Measurements from ENCODE around the gene TAS2R40. TPM values are rescaled to one million over a fixed set of nuclear protein-coding genes. Genes with fewer than 3 reads are reported as not detected.

TAS2R40 gene
- polyA plus RNA-seq, 1 donor from 2014 or later = not detected

DNA sequence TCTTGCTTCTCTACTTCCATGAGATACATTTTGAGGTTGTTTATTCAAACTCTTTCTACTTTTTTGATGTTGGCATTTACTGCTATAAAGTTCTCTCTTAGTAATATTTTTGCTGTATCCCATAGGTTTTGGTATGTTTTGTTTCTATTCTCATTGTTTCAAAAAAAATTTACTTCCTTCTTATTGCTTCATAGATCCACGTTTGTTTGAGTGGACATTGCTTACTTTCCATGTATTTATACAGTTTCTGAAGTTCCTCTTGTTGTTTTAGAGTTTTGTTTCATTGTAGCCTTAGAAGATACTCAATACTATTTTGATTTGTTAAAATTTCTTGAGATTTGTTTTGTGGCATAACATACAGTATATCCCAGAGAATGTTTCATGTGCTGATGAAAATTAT is 13.7 kb downstream of the TAS2R40 start:
- peaks cover 7% of the 10 kb centered on the region for H3K27me3 Mint-ChIP-seq
- H3K9me3 Mint-ChIP-seq = peaks cover 8 to 23% (median 12%) of the 10 kb centered on the region in 3 donors
- no peak overlapping the region for H3K4me3 Mint-ChIP-seq
- H3K27ac Mint-ChIP-seq = no peak overlapping the region
- H3K4me1 Mint-ChIP-seq = peaks cover 0 to 1% (median under 1%) of the 10 kb centered on the region in 3 donors
- no peaks in the 10 kb centered on the region for H3K36me3 Mint-ChIP-seq

DNA sequence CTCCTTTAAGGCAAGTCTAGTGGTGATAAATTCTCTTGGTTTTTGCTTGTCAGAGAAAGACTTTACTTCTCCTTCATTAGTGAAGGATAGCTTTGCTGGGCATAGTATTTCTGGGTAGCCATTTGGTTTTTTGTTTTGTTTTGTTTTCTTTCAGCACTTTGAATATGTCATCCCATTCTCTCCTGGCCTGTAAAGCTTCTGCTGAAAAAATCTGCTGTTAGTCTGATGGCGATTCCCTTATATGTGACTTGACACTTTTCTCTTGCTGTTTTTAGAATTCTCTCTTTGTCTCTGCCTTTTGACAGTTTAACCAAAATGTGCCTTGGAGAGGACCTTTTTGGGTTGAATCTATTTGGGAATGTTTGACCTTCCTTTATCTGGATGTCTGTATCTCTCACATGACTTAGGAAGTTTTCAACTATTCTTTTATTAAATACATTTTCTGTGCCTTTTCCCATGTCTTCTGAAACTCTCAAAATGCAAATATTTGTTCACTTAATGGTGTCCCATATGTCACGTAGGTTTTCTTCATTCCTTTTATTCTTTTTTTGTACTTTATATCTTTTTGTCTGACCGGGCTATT is 14.7 kb downstream of the TAS2R40 start:
- H3K9me3 Mint-ChIP-seq = peaks cover 8 to 23% (median 12%) of the 10 kb centered on the region in 3 donors
- H3K36me3 Mint-ChIP-seq = no peaks in the 10 kb centered on the region
- no peak overlapping the region for H3K27ac Mint-ChIP-seq
- H3K4me3 Mint-ChIP-seq = no peak overlapping the region
- H3K4me1 Mint-ChIP-seq = peaks cover 4 to 5% (median 5%) of the 10 kb centered on the region in 3 donors
- peaks cover 8% of the 10 kb centered on the region for H3K27me3 Mint-ChIP-seq

DNA sequence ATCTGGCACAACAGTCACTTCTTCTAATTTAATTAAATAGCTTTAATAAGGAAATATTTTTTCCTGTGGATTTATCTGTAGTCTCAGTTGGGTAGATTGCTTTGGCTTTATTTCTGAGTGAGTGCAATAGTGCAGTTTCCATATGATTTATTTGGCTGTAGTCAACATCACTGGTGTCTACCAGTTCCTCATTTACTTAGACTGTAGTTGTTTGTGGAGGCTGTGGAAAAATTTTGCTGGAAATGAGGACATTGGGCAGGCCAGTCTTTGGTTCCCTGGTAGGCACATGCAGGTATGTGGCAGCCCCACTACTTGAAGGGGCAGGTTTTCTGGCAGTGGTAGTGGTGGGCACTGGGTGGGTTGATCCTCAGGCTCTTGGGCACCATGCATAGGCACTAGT is 15.5 kb downstream of the TAS2R40 start:
- H3K36me3 Mint-ChIP-seq = no peaks in the 10 kb centered on the region
- H3K9me3 Mint-ChIP-seq = peaks cover 8 to 23% (median 12%) of the 10 kb centered on the region in 3 donors
- H3K4me3 Mint-ChIP-seq = no peak overlapping the region
- peaks cover 5 to 6% (median 5%) of the 10 kb centered on the region in 3 donors for H3K4me1 Mint-ChIP-seq
- H3K27me3 Mint-ChIP-seq = peaks cover 8% of the 10 kb centered on the region
- no peak overlapping the region for H3K27ac Mint-ChIP-seq

DNA sequence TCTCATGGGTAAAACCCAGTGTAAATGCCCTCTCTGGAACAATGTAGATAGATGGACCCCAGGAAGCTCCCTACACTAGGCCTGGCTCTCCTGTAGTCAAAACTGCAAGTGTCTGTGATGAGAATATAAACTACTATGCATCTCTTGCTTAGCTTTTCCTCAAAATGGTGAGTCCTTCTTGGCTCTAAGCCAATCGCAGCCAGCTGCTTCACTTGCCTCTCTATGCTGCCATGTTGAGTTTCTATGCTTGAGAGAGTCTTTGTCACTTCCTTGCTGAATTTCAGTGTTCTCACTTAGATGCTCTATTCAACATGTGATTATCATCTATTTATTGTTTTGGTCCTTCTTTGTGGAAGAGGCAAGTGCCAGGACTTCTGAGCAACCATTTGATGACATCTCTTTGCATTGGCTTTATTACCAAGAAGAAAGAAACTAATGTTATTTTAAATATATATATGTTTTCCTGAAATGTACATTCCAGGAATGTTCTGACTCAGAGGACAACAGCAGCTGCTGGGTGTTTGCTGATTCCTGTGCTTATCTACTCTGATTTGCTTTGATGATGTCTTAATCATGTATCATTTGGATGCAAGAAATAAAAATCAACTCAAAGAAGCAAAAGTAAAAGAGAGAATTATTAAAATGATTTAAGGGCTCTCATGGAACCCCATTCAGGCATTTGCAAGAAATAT is 16.6 kb downstream of the TAS2R40 start:
- Mint-ChIP-seq H3K9me3 (peaks cover 8 to 23% (median 12%) of the 10 kb centered on the region in 3 donors), H3K4me1 (peaks cover 5 to 8% (median 6%) of the 10 kb centered on the region in 3 donors), H3K4me3 (no peak overlapping the region), H3K36me3 (no peaks in the 10 kb centered on the region), H3K27me3 (peaks cover 9% of the 10 kb centered on the region), H3K27ac (no peak overlapping the region)

DNA sequence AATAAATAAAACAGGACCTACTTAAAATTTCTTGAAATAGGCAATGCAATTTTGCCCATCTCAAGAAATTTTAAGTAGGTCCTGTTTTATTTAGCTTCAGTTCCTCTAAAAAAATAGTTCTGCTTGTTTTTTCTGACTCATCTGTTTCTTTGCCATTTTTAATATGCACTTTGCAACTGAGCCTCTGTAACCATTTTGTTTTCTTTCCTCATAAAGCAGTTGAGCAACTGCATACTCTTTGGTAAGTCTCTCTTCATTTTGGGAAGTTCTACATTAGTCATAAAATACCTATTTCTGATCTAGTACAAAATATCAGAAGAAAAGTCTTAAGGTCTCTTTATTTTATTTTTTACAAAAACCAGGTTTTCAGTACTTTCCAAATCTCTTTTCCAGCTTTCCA is 18.0 kb downstream of the TAS2R40 start:
- peaks cover 8 to 23% (median 12%) of the 10 kb centered on the region in 3 donors for H3K9me3 Mint-ChIP-seq
- H3K36me3 Mint-ChIP-seq = no peaks in the 10 kb centered on the region
- H3K27ac Mint-ChIP-seq = no peak overlapping the region
- peaks cover 5 to 15% (median 6%) of the 10 kb centered on the region in 3 donors for H3K4me1 Mint-ChIP-seq
- no peak overlapping the region for H3K4me3 Mint-ChIP-seq
- H3K27me3 Mint-ChIP-seq = peaks cover 10% of the 10 kb centered on the region

DNA sequence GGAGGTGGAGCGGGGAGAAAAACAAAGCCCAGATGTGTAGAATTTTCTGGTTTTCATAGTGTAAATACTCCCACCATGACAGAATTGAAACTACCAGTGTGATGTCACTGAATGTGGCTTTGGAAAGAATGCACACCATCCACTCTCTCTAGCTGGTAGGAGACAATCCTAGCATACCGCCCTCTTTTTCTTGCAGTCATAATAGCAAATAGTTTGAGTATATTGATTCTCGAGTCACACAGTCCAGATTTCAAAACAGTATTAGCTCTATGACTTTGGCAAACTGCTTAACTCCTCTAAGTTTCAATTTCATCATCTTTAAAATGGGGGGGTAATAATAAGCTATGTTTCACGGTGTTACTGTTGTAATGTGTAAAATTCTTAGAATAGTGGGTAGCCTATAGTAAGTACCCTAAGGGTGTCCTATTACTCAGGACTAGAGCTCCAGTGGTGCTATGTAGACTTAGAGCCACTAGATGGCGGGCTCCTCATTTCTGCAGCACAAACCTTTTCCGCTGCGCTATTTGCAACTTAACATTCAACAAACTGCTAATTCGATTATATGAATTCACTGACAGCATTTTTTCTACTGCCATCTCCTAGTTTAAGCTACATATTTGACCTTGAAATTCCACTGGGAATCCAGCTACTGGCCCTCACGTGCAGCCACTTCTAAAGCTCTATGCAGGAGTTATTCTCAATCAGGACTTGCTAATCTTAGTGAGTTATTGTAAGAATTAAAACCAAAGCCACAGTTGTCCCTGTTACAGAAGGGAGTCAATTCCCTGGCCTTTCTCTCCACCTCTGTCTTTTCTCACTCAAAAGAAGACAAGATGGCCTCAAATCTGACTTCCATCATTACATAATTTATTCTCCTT is 18.7 kb downstream of the TAS2R40 start:
- Mint-ChIP-seq H3K4me3 (peak overlapping the region in 1 of 4 donors; percentile 53), H3K36me3 (no peaks in the 10 kb centered on the region), H3K4me1 (peaks cover 7 to 15% (median 11%) of the 10 kb centered on the region in 3 donors), H3K27ac (no peak overlapping the region), H3K9me3 (peaks cover 8 to 20% (median 12%) of the 10 kb centered on the region in 3 donors), H3K27me3 (peaks cover 7% of the 10 kb centered on the region)

GRCh38 chr7:143242306-143242705 is 20.5 kb downstream of the TAS2R40 start:
- Mint-ChIP-seq H3K4me3 (no peak overlapping the region), H3K36me3 (no peaks in the 10 kb centered on the region), H3K9me3 (peaks cover 0 to 4% (median 2%) of the 10 kb centered on the region in 3 donors), H3K4me1 (peaks cover 20 to 24% (median 23%) of the 10 kb centered on the region in 3 donors), H3K27me3 (peaks cover 8% of the 10 kb centered on the region), H3K27ac (no peak overlapping the region)

DNA sequence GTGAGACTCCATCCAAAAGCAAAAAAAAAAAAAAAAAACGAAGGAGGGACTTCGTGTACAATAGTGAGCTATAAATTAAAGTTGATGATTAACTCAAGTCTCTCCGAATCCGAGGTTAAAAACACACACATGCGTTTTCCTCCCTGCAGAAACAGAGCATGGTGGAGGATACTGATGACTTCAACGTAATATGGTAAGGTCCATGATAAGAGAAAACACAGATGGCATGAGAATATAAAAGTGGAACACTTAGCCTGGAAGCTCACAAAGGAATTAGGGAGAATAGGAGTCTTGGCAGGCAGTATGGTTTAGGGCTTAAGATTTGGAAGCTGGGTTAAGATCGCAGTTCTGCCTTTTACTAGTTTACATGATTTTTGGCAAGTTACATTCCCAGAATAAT is 21.3 kb downstream of the TAS2R40 start:
- Mint-ChIP-seq H3K9me3 (peaks cover 0 to 2% (median 0%) of the 10 kb centered on the region in 3 donors), H3K27ac (no peak overlapping the region), H3K4me1 (peaks cover 20 to 25% (median 24%) of the 10 kb centered on the region in 3 donors), H3K4me3 (no peak overlapping the region), H3K27me3 (peaks cover 8% of the 10 kb centered on the region), H3K36me3 (no peaks in the 10 kb centered on the region)

DNA sequence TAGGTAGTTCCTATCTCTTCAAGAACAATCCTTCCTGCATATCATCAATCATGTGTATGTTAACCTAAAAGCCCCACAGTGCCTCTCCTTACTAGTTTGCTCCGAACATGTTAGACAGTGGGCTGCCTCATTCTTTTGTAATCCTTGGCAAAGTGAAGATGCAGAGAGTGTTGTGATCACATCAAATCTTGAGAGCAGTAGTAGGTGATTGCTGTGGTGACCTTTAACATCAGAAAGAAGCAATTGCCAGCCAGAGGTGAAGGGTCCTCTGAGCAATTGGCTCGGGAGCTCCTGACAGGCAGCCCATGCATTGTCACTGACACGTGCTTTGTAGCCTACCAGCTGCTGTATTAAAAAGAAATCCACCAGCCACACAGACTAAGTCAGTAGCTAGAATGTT is 21.8 kb downstream of the TAS2R40 start:
- Mint-ChIP-seq H3K36me3 (no peaks in the 10 kb centered on the region), H3K27me3 (peaks cover 8% of the 10 kb centered on the region), H3K4me3 (no peak overlapping the region), H3K4me1 (peaks cover 20 to 27% (median 25%) of the 10 kb centered on the region in 3 donors), H3K27ac (peak overlapping the region in 1 of 3 donors; percentile 81), H3K9me3 (peaks cover 0 to 2% (median 0%) of the 10 kb centered on the region in 3 donors)

GRCh38 chr7:143244321-143244720 is 22.5 kb downstream of the TAS2R40 start:
- Mint-ChIP-seq H3K4me3 (no peak overlapping the region), H3K36me3 (no peaks in the 10 kb centered on the region), H3K27me3 (peaks cover 7% of the 10 kb centered on the region), H3K27ac (no peak overlapping the region), H3K4me1 (peaks cover 20 to 29% (median 25%) of the 10 kb centered on the region in 3 donors), H3K9me3 (peaks cover 0 to 4% (median 0%) of the 10 kb centered on the region in 3 donors)

DNA sequence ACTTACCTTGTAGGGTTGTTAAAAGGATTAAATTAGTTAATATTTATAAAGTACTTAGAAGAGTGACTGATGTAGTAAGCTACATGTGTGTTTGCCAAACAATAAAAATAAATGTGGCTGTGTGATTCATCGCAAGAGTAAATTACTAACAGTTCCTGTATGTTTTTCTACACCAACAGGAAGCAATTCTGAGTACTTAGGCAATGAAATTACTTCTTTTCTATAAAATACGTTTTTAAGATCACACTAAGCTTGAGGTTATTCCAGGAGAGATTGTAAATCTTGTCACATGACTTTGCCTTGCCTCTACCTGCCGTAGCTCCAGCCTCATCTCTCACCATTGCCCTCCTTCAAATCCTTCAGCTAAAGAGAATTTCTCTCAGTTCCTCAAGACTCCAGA is 23.3 kb downstream of the TAS2R40 start:
- Mint-ChIP-seq H3K27me3 (peaks cover 7% of the 10 kb centered on the region), H3K27ac (peak overlapping the region in 1 of 3 donors; percentile 60), H3K36me3 (peaks cover 5% of the 10 kb centered on the region), H3K4me1 (peaks cover 20 to 34% (median 31%) of the 10 kb centered on the region in 3 donors), H3K4me3 (peak overlapping the region in 1 of 4 donors; percentile 20), H3K9me3 (peaks cover 0 to 5% (median 4%) of the 10 kb centered on the region in 3 donors)

DNA sequence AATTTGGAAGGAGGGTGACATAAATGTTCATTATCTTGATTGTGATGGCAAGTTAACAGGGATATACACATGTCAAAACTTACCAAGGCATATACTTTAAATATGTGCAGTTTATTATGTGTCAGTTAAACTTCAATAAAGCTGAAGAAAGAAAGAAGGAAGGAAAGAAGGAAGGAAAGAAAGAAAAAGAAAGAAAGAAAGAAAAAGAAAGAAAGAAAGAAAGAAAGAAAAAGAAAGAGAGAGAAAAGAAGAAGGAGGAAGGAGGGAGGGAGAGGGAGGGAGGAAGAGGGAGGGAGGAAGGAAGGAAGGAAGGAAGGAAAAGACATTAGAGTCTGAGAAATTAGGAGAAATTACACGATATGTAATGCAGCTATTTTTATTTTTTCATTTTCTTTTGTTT is 25.5 kb downstream of the TAS2R40 start:
- Mint-ChIP-seq H3K9me3 (peaks cover 0 to 6% (median 5%) of the 10 kb centered on the region in 3 donors), H3K27me3 (peaks cover 5% of the 10 kb centered on the region), H3K4me3 (peak overlapping the region in 2 of 4 donors; percentile 47 to 56), H3K27ac (no peak overlapping the region), H3K4me1 (peaks cover 33 to 48% (median 43%) of the 10 kb centered on the region in 3 donors), H3K36me3 (peaks cover 5% of the 10 kb centered on the region)

DNA sequence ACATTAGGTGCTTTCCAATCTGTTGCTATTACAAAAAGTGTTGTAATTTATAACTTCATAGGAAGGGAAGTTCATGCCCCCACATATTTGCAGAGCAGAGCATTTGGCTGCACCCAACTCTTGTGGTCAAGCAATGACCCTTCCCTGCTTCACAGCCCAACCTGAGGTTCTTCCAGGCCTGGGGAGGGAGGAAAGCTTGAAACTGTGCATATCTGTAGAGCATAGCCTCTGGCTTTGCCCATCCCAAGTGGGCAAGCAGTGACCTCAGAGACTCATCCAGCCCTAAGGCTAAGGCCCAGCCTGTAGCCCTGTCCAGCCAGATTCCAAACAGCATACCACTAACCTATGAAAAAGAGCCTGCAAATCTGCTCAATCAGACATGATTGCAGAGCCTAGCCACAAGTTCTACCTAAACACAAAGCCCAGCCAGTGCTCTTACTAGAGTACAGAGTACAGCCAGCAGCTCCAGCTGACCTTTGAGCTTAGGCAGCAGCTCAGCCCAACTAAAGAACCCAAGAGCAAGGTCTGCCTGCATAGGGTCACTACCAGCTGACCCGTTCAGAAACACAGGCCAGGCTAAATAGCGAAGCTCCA is 27.0 kb downstream of the TAS2R40 start:
- Mint-ChIP-seq H3K27ac (peak overlapping the region in 1 of 3 donors; percentile 60), H3K4me3 (peak overlapping the region in 2 of 4 donors; percentile 12 to 47), H3K27me3 (peaks cover 1% of the 10 kb centered on the region), H3K4me1 (peaks cover 30 to 53% (median 47%) of the 10 kb centered on the region in 3 donors), H3K36me3 (peaks cover 8% of the 10 kb centered on the region), H3K9me3 (peaks cover 1 to 9% (median 6%) of the 10 kb centered on the region in 3 donors)

GRCh38 chr7:143250199-143250598 is 28.4 kb downstream of the TAS2R40 start:
- Mint-ChIP-seq H3K4me1 (peaks cover 34 to 59% (median 50%) of the 10 kb centered on the region in 3 donors), H3K36me3 (peaks cover 11% of the 10 kb centered on the region), H3K27ac (peak overlapping the region in 2 of 3 donors; percentile 60 to 79), H3K4me3 (peak overlapping the region in 2 of 4 donors; percentile 10 to 69), H3K27me3 (peaks cover 1% of the 10 kb centered on the region), H3K9me3 (peaks cover 1 to 12% (median 9%) of the 10 kb centered on the region in 3 donors)

Data from IgD-negative memory B cell (primary cell).